Epithelial cell of proximal tubule (primary cell): Measurements from ENCODE around the gene ARID3A. TPM values are rescaled to one million over a fixed set of nuclear protein-coding genes. Genes with fewer than 3 reads are reported as not detected.

Experiments
- total RNA-seq: library from RNA; depleted of rRNA; stranded (reverse); fragments of >200 nt; gene quantifications from 2 replicates; pipeline ENCODE4 v1.2.3, GENCODE V29; 2015

Gene ARID3A
- total RNA-seq, 1 donor from 2014 or later = 37.0 TPM

Other genes starting within 250 kb of the ARID3A start
- gene FSTL3, start 249.6 kb upstream of the ARID3A start, total RNA-seq = 199 and 483 TPM in 2 replicates
- not detected in 2 replicates for gene PRSS57, start 230.6 kb upstream of the ARID3A start, total RNA-seq
- 3.2 and 17.1 TPM in 2 replicates for gene PALM, start 217.1 kb upstream of the ARID3A start, total RNA-seq
- 25.2 and 41.5 TPM in 2 replicates for gene MISP, start 174.9 kb upstream of the ARID3A start, total RNA-seq
- 186 and 453 TPM in 2 replicates for gene PTBP1, start 128.6 kb upstream of the ARID3A start, total RNA-seq
- 0.07 and 0.75 TPM in 2 replicates for gene PLPPR3, start 104.1 kb upstream of the ARID3A start, total RNA-seq
- gene AZU1, start 98.2 kb upstream of the ARID3A start, total RNA-seq = not detected in 2 replicates
- gene PRTN3, start 85.0 kb upstream of the ARID3A start, total RNA-seq = not detected in 2 replicates
- not detected in 2 replicates for gene ELANE, start 73.7 kb upstream of the ARID3A start, total RNA-seq
- gene CFD, start 66.4 kb upstream of the ARID3A start, total RNA-seq = 3.2 and 5.2 TPM in 2 replicates
- gene MED16, start 32.8 kb upstream of the ARID3A start, total RNA-seq = 53.5 and 57.4 TPM in 2 replicates
- not detected in 2 replicates for gene RNU6-9, start 32.6 kb upstream of the ARID3A start, total RNA-seq
- 49.8 and 60.0 TPM in 2 replicates for gene R3HDM4, start 12.8 kb upstream of the ARID3A start, total RNA-seq
- gene KISS1R, start 8.7 kb upstream of the ARID3A start, total RNA-seq = 0.72 and 0.92 TPM in 2 replicates
- 71.0 and 94.4 TPM in 2 replicates for gene WDR18, start 58.3 kb downstream of the ARID3A start, total RNA-seq
- gene GRIN3B, start 74.4 kb downstream of the ARID3A start, total RNA-seq = under 0.01 and 0.46 TPM in 2 replicates
- gene TMEM259, start 95.1 kb downstream of the ARID3A start, total RNA-seq = 155 and 193 TPM in 2 replicates
- gene RNU6-2, start 95.5 kb downstream of the ARID3A start, total RNA-seq = not detected in 2 replicates
- 164 and 281 TPM in 2 replicates for gene CNN2, start 100.6 kb downstream of the ARID3A start, total RNA-seq
- 4.3 and 9.7 TPM in 2 replicates for gene ABCA7, start 114.1 kb downstream of the ARID3A start, total RNA-seq
- 6.2 and 6.7 TPM in 2 replicates for gene ARHGAP45, start 141.1 kb downstream of the ARID3A start, total RNA-seq
- 248 and 349 TPM in 2 replicates for gene POLR2E, start 169.3 kb downstream of the ARID3A start, total RNA-seq
- 457 and 656 TPM in 2 replicates for gene GPX4, start 178.0 kb downstream of the ARID3A start, total RNA-seq
- gene SBNO2, start 248.2 kb downstream of the ARID3A start, total RNA-seq = 56.2 and 66.1 TPM in 2 replicates